ENCODE measurements around the gene ADK. TPM values are rescaled to one million over a fixed set of nuclear protein-coding genes. Genes with fewer than 3 reads are reported as not detected.
A peak's percentile ranks its signal among the peaks of the same experiment; 100 is the strongest.

Gene ADK
- total RNA-seq, 1 donor from 2014 or later, result 32.5 TPM

- no peak for ATAC-seq
- no peak for DNase-seq (ENCODE audit: low spot score)
- intact Hi-C loops (cut with DNase I), result no loop called here
These were observed 553.8 kb downstream of the ADK start for GRCh38 chr10:74704629-74705357.

- DNase-seq (ENCODE audit: low spot score) (no peak), ATAC-seq (no peak)
- intact Hi-C loops (cut with DNase I), result no loop called here
These were observed 554.4 kb downstream of the ADK start for GRCh38 chr10:74705358-74705980.

- ATAC-seq, result no peak
- intact Hi-C loops (cut with DNase I), result no loop called here
- DNase-seq (ENCODE audit: low spot score), result no peak
These were observed 555.9 kb downstream of the ADK start for GRCh38 chr10:74706966-74707365.

GRCh38 chr10:74708246-74708645 is 557.2 kb downstream of the ADK start:
- ATAC-seq (no peak), DNase-seq (ENCODE audit: low spot score) (no peak)
- intact Hi-C loops (cut with DNase I), result no loop called here

- ATAC-seq (no peak), DNase-seq (ENCODE audit: low spot score) (no peak)
- intact Hi-C loops (cut with DNase I), result no loop called here
These were observed 567.2 kb downstream of the ADK start for GRCh38 chr10:74718208-74718607.

- DNase-seq (ENCODE audit: low spot score) (no peak), ATAC-seq (no peak)
- intact Hi-C loops (cut with DNase I), result no loop called here
These were observed 577.2 kb downstream of the ADK start for GRCh38 chr10:74728225-74728624.

- intact Hi-C loops (cut with DNase I), result no loop called here
- DNase-seq (ENCODE audit: low spot score) (no peak), ATAC-seq (no peak)
These were observed 579.2 kb downstream of the ADK start for GRCh38 chr10:74730246-74730645.

- intact Hi-C loops (cut with DNase I), result no loop called here
- ATAC-seq (no peak), DNase-seq (ENCODE audit: low spot score) (no peak)
These were observed 582.6 kb downstream of the ADK start for GRCh38 chr10:74733612-74734011.

- intact Hi-C loops (cut with DNase I), result no loop called here
- DNase-seq (ENCODE audit: low spot score) (no peak), ATAC-seq (no peak)
These were observed 585.0 kb downstream of the ADK start for GRCh38 chr10:74736029-74736428.

- no peak for ATAC-seq
- DNase-seq (ENCODE audit: low spot score), result no peak
- intact Hi-C loops (cut with DNase I), result no loop called here
These were observed 587.0 kb downstream of the ADK start for GRCh38 chr10:74738052-74738451.

GRCh38 chr10:74738542-74738941 is 587.5 kb downstream of the ADK start:
- ATAC-seq (no peak), DNase-seq (ENCODE audit: low spot score) (no peak)
- intact Hi-C loops (cut with DNase I), result no loop called here

GRCh38 chr10:74738985-74739567 is 588.1 kb downstream of the ADK start:
- ATAC-seq (peak; percentile 41), DNase-seq (ENCODE audit: low spot score) (no peak)
- intact Hi-C loops (cut with DNase I), result no loop called here

- DNase-seq (ENCODE audit: low spot score) (no peak), ATAC-seq (no peak)
- intact Hi-C loops (cut with DNase I), result no loop called here
These were observed 592.4 kb downstream of the ADK start for GRCh38 chr10:74743401-74743800.

GRCh38 chr10:74745449-74745848 is 594.4 kb downstream of the ADK start:
- intact Hi-C loops (cut with DNase I), result loop anchor here (5.0 kb wide), 1 partner anchor 1573 kb away; no protein-coding TSS in a partner anchor
- ATAC-seq, result no peak

GRCh38 chr10:74746813-74747212 is 595.8 kb downstream of the ADK start:
- DNase-seq (ENCODE audit: low spot score), result no peak
- no peak for ATAC-seq
- intact Hi-C loops (cut with DNase I), result loop anchor here (5.0 kb wide), 1 partner anchor 1575 kb away; no protein-coding TSS in a partner anchor

More at GRCh38 chr10:74745449-74745848, 594.4 kb downstream of the ADK start:
- no peak for DNase-seq (ENCODE audit: low spot score)

- ATAC-seq (no peak), DNase-seq (ENCODE audit: low spot score) (no peak)
- intact Hi-C loops (cut with DNase I), result loop anchor here (5.0 kb wide), 1 partner anchor 1576 kb away; no protein-coding TSS in a partner anchor
These were observed 597.5 kb downstream of the ADK start for GRCh38 chr10:74748468-74749031.

- intact Hi-C loops (cut with DNase I), result no loop called here
- ATAC-seq (no peak), DNase-seq (ENCODE audit: low spot score) (no peak)
These were observed 599.8 kb downstream of the ADK start for GRCh38 chr10:74750848-74751274.

GRCh38 chr10:74752371-74753040 is 601.5 kb downstream of the ADK start:
- intact Hi-C loops (cut with DNase I), result no loop called here
- no peak for ATAC-seq
- no peak for DNase-seq (ENCODE audit: low spot score)

- intact Hi-C loops (cut with DNase I), result no loop called here
- ATAC-seq, result no peak
- DNase-seq (ENCODE audit: low spot score), result no peak
These were observed 602.6 kb downstream of the ADK start for GRCh38 chr10:74753442-74754211.

Measured in sciatic nerve (tissue), 2 donors.